Gastroesophageal sphincter (tissue), 3 donors: ENCODE results near the gene SLC35F5.

Source experiments
- CTCF ChIP-seq, 4 experiments: fragments of 200-600 bp in 2 of 4; fragments of 450-650 bp in 2 of 4; sonication (generic) in 1 of 4; IDR thresholded peaks; one replicate each; pipeline ENCODE4 v1.5.1; 2017 to 2019; ENCODE audit warnings: antibody characterized with exemption in 4 of 4, mild to moderate bottlenecking in 2 of 4, moderate library complexity in 2 of 4
- POLR2A ChIP-seq, 2 donors: fragments of 450-650 bp; IDR thresholded peaks; one replicate each; pipeline ENCODE4 v1.6.1; 2017; ENCODE audit warnings: antibody characterized with exemption in 2 of 2, mild to moderate bottlenecking in 2 of 2, moderate library complexity in 1 of 2
- POLR2AphosphoS5 ChIP-seq: sonication (generic); formaldehyde crosslinking; IDR thresholded peaks from one replicate; pipeline ENCODE4 v1.6.1; 2017; ENCODE audit warnings: antibody characterized with exemption

GRCh38 chr2:113755035-113755834, 1.2 kb downstream of the SLC35F5 start:
- TF ChIP-seq CTCF (IDR thresholded peaks at IDR 0.05): no peak
- no peak for TF ChIP-seq POLR2A (IDR thresholded peaks at IDR 0.05)
- TF ChIP-seq POLR2AphosphoS5: no peak
